GM19467 (cell line): ENCODE results near the gene TLE4.
"Not testable (repeated sequence)": the region's sequence is repeated elsewhere in the genome, so short reads cannot be mapped to it uniquely, and the experiment has no call there.

Experiments
- ATAC-seq: cut with Tn5 transposase; IDR thresholded peaks from one replicate; pipeline ENCODE4 v1.9.1; 2021; ENCODE audit warnings: mild to moderate bottlenecking, moderate library complexity; ENCODE audit not compliant: unreplicated experiment

TLE4 gene

DNA sequence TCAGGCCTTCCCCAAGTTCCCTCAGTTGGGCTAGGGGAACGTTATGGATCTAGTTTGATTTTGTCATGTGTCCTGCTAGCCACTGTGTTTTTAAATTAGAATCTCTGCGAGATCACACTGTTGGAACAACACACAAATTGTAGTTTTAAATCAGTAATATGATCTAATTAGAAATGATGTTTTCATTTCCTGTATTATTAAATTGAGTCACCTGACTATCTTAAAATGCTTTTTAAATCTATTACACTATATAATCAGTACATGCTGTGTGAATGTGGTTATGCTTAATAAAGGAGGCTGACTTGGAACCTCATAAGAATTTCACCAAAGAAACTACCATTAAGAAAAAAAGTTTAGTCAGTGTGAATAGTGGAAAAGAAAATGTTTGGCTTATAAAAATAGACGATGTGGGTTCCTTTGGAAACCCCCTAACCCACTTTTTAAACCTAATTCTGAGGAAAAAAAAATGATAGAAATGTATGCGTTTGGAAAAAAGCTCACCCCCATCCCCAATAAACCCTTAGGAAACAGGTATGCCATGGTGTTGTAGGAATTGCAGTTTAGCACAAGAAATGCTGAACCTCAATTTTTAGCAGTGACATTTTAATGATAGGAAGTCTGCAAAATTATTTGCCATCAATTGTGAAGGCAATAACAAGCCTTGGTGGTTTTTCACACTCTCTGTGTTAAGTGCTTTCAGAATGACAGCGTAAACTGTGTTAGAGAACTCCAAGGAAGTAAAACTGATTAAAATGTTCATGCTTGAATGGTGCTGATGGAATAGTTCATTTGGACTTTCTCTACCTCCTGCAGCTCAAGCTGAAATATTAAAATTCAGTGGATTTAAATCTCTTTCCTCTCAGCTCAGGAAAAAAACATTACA lies 59.0 kb downstream of the TLE4 start:
- no peak for ATAC-seq

DNA sequence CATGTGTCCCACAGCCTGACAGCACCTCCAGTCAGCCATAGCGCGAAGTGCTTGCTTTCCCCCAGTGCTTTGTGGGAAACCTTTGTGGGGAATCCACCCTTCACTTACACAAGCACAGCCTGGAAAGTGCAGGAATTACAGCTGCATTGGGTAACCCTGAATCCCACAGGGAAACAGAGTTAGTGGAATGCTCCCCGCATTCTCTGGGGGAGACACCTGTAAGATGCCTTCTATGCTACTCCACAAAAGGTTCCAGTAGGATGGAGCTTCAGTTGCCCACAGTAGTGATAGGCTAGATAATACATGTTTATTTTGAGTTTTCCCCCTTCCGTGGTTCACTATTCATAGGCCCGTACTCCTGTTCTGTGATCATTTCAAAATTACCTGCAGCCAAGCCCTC lies 60.3 kb downstream of the TLE4 start:
- ATAC-seq = no peak

DNA sequence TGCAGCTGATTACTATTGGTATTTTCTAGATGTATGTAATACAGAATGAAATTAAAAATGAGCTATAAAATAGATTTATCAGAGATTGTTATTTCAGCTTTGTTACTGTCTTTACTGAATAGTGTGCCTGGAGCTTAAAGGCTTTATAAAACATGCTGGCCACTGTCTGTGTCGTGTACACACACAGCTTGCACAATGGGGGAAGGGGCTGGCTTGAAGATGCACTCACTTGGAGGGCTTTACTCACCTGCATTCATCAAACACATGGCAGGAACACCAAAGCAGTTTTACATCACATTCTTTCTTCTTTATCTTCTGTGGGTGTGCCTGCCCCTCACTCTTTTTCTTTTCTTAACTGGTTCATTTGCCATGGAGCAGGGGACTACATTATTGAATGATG lies 60.9 kb downstream of the TLE4 start:
- ATAC-seq = no peak

DNA sequence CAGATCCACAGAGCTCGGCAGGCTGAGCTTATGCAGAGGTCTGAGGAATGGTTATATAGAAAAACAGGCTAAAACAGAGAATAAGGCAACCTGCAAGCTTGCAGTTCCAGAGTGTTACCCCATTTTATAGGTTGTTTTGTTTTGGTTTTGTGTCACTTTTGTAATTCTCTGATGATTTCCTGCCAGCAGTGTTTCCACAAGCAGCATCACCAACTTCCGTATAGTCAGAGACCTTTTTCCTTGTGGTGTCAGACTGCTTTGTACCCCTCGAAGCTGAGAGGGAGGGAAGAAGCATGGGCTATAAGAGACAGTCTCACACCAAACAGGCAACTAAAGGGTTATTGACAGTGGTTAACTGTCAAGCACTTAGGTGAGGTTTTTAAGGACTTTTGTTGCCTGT lies 61.8 kb downstream of the TLE4 start:
- no peak for ATAC-seq

DNA sequence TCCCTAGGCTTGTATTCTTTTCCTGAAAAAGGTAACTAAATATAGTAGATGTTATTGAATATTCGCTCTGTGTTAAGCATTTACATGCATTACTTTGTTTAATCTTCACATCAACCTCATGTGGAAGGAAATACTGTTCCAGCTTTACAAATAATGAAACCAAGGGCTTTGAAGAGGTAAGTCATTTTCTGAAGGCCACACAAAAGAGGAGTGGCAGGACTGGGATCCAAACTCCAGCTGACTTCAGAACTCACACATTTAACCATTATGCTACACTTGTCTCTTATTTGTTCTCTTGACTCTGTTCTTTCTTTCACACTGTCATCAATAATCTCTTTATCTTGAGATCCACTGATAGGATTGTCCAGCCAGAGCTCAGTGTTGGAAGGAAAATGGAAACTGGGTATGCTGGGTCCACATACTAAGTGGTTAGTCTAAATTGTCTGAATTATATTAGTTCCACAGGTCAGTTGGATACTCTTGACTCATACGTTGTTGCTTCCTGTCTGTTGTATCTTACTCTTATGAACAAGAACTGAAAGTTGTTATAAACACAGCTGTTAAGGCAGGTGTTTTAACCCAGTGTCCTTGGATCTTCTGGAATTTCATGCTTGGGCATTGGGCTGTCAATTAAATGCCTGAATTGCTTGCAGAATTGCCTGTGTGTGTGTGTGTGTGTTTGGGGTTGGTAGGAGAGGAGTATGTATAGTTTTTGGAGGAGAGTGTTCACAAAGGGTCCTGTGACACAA lies 65.6 kb downstream of the TLE4 start:
- ATAC-seq = no peak

DNA sequence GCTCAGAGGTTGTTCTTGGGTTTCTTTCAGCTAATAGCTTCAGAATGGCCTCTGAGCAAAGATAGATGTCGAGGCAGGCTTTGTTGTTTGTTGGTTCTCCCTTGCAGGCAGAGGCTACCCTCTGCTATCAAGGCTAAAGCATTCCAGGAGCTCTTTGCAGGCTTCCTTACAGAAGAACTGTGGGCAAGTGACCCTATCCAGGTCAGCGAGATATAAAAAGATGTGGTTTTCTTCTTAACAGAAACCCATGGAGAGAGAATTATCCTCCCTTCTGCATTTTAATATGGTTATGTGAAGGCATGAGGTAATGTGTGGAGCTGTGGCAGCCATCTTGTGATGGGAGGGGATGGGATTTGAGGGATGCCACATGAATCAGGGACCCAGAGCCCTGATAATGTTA lies 67.0 kb downstream of the TLE4 start:
- no peak for ATAC-seq

DNA sequence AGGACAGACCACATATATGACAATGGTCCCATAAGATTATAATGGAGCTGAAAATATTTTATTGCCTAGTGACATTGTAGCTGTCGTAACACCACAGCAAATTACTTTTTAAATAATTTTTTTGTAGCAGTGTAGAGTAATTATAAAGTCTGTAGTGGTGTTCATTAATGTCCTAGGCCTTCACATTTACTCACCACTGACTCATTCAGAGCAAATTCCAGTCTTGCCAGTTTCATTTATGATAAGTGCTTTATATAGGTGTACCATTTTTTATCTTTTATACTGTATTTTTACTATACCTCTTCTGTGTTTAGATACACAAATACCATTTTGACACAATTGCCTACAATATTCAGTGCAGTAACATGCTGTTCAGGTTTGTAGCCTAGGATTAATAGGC lies 67.6 kb downstream of the TLE4 start:
- ATAC-seq = no peak

DNA sequence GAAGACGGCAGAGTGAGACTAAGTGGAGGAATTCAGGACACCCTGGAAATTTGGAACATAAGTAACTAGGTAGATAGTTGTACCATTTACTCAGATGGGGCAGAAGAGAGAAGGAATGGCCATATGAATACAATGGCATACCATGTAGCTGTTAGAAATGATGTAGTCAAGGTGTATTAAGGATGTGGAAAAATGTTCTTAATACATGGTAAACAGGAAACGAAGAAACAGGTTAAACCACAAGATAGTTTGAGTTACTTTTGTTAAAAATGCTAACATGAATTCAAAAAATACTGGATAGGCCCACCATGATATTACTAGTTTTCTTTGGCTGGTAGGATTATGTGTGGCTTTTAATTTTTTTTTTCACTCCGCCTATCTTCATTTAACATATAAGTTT lies 68.3 kb downstream of the TLE4 start:
- ATAC-seq = not testable (repeated sequence)

DNA sequence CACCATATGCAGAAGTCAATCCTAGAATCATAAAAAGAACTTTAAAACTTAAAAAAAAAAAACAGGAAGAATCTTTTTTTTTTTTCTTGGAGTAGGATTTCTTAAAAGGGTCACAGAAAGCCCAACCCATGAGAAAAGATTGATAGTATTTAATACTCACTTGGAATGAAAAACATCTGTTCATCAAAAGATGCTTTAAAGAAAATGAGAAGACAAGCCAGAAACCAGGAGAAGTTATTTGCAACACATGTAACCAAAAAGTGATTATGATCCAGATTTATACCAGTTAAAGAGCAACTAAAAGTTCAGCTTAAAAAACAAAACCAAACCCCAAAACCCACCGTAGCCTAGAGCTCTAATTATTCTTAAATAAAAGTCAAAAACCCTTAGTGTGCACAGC lies 69.3 kb downstream of the TLE4 start:
- no peak for ATAC-seq

DNA sequence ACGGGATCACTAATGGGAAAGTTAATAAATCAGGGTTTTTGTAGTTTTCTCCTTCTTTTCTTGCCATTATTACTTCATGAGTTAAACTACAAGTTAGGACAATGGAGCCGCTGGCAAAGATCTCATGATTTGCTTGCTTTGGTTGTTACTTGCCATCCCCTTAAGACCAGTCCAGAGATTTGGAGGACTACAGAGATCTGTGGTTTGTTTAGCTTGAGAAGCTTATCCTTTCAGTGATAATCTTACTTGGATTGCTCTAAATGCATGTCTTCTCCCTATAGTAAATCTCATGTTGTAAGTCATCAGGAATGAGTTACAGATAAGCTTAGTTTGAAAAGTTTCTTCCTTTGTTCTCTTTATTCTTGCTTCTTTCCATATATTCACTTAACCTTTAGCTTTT lies 70.9 kb downstream of the TLE4 start:
- ATAC-seq = no peak

DNA sequence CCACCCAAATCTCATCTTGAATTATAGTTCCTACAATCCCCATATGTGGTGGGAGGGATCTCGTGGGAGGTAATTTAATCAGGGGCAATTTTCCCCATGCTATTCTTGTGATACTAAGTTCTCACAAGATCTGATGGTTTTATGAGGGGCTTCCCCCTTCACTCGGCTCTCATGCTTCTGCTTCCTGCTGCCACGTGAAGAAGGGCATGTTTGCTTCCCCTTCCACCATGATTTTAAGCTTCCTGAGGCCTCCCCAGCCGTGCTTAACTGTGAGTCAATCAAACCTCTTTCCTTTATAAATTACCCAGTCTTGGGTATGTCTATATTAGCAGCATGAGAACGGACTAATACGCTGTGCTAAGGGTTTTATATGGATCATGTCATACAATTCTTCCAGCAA lies 72.3 kb downstream of the TLE4 start:
- no peak for ATAC-seq

DNA sequence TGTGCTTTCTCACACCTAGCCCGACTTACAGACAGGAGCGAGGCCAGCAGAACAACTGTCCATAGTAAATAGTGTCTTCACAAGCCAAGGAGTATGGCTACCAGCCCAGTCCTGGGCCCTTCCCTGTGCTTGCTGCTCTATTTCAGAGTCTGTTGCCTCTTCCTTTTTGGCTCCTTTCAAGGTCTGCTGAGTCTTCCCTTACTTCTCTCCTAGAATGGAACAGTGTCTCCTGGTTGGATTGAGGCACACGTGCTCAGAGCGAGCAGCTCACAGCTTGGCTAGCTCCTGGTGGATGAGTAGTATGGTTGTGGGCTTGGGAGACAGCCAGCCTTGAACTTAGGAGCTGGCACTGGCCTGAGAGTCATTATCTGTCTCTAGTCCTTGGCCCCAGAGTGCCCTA lies 72.8 kb downstream of the TLE4 start:
- no peak for ATAC-seq

DNA sequence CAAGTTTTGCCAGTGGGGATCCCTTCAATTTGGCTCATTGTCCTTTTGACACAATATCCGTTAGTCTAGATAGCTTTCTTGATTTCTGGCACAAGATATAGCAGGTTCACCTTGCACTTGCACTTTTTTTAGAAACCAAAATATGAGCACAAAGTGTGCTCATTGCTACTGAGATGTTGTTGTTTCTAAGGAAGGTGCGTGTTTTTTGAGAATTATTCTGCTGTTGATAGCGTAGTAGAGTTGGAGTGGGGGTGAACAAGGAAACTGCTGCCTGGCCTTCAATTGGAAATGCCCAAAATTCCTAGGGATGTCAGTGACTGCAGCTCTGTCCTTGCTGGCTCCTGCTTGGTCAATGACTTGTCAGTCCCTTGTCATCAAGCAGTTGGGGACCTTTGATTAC lies 73.3 kb downstream of the TLE4 start:
- no peak for ATAC-seq

DNA sequence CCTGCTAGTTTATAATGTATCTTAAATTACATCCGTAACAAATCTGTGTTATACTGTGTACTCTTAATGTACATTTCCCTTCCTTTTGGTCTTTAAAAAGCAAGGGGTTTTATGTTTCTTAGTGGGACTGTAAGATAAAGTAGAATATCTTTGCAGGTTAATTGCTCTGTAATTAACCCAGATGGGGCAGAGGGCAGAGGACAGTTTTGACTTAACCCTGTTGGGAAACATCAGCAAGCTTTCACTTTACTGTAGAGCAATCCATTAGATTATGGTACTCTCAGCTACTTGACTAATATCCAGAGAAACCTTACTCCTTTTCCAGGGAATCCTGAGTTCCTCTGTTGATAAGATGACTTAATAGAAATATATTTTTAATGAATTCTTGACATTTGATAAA lies 74.3 kb downstream of the TLE4 start:
- no peak for ATAC-seq

DNA sequence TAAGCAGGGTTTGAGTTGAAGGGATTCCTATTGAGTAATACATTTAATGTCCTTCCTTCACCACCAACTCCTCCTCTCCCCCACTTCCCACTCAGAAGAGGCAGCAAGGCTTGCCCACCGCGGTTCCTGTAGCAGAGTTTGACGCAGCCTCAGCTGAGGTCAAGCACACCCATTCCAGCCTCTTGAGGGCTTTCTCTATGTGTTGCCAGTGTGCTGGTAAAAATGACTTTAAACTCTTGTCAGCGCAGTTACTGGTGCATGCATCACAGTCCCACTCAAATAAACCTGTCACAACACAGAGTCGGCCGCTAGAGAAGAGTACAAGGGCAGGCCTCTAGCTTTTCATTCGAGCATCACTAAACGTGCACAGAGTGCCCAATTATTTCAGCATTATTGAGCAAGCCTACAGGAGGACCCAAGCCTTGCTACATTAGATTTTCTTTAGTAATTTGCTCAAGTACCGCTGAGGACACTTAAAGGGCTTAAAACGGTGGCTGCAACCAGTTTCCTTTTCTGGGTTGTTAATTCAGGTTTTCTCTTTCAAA lies 79.6 kb downstream of the TLE4 start:
- ATAC-seq = no peak

DNA sequence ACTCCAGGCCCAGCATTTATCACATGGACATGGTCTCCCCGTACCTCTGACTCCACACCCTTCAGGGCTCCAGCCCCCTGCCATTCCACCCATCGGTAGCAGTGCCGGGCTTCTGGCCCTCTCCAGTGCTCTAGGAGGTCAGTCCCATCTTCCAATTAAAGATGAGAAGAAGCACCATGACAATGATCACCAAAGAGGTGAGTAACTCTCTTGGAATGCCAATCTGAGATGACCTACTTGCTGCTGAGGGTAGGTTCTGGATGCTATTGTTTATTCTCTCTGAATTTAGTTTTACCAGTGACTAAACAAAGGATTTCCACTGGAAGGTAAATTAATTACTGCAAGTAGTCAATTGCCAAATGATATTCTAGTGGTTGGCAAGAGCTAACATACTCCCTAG lies 80.8 kb downstream of the TLE4 start:
- no peak for ATAC-seq

DNA sequence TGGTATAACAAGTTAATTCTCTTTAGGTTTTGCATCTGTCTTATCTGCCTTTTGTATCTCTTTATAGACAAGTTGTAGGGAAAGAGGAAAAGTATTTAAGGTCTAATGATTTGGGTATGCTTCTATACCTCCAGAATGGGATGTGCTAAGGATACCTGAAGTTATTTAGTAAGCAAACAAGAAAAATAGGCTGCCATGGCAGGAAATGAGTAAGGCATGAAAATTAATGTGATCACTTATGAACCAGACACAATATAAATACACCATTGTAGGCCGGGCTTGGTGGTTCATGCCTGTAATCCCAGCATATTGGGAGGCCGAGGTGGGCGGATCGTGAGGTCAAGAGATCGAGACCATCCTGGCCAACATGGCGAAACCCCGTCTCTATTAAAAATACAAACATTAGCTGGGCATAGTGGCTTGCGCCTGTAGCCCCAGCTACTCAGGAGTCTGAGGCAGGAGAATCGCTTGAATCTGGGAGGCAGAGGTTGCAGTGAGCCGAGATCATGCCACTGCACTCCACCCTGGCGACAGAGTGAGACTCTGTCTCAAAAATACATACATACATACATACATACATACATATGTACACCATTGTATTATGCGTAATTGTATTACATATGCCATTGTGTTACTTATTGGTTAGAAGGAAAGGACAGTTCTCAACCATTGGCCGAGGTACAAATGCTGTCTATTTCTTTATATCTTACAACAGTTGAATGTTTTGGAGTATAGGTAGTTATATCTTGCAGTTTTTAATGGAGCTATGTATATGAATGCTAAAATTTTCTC lies 83.0 kb downstream of the TLE4 start:
- ATAC-seq = not testable (repeated sequence)

DNA sequence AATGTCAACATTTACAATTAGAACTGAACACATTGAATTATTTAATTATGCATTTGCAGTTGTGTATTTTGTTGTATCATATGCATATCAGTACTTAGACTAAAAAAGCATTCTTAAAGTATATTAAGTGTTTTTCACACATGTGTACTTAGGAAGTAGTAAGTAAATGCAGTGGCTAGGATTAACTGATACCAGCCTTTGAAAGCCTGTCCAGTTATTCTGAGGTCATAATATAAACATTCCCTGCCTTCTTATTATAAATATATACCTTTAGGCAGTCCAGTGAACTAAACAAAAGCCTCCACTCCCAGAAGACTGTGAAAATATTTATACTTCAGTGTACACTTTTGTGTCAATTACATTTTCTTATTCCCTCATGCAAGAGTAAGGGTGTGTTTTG lies 83.8 kb downstream of the TLE4 start:
- no peak for ATAC-seq

DNA sequence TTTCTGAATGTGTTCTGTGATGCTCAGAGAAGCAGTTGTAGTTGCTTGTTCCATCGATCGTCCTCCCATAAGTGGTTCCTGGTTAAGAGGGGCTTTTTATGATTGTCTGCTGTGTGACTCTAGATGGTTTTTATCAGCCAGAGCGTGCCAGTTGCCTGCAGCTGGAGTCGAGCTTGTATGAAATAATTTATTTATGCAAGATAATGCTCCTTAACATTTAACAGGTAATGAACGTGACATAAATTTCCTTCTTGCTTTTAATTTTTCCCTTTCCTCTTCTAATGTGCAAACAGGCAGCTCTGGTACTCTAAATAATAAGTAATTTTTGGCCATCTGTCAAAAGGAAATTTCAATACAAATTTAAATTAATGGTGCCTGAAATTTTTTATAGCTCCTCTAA lies 84.4 kb downstream of the TLE4 start:
- ATAC-seq = no peak

DNA sequence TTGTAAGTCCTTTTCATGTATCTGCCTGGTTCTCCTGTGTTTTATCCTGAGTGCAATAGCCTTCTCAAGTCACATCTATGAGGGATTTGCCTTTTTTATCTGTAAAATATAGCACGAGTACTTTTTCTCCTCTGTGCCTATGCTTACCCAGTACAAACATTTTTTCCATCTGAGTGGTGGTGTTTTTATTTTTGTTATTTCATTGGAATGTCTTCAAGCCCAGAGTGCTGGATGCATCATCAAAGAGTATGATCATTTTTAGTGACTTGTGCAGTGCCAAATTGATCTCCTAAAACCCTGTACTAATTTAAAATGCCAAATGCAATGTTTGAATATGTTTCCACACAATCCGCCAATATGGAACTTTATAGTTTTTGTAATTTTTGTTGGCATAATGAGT lies 86.1 kb downstream of the TLE4 start:
- no peak for ATAC-seq

DNA sequence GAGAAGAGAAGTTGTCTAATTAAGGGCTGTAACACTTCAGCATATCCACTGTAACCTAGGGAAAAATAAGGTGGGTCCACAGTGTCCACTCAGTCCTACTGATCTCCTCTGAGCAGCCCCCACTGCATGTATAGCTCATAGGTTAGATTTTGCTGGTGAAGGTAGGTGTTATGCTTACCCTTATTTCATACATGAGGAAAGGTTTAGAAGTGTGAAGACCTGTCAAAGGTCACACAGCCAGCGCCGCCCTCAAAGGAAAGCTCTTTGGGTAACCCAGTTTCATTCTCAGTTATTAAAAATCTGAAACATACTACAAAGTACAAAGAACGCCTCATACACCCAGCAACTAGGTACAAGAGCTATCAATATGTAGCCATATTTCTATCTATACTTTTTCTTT lies 87.2 kb downstream of the TLE4 start:
- ATAC-seq = no peak
